Activated T-cell treated with anti-CD3 and anti-CD28 coated beads, Interleukin-2, amount 50 U/mL, for 72 hours (primary cell): ENCODE data around the gene CELF1. TPM values are rescaled to one million over a fixed set of nuclear protein-coding genes. Genes with fewer than 3 reads are reported as not detected.

Experiments
- ATAC-seq, 2 donors: fragments of 150-1000 bp; cut with Tn5 transposase; replicated peaks in 1 of 2; 2 replicates each; pipeline ENCODE4 v1.10.0; 2021; ENCODE audit warnings: moderate library complexity in 2 of 2, mild to moderate bottlenecking in 1 of 2
- DNase-seq, 2 donors: peaks; one replicate each; pipeline ENCODE4 v3.0.0; 2021 to 2022; ENCODE audit warnings: mixed read lengths in 1 of 2
- H3K27ac Mint-ChIP-seq: one replicate; pipeline ENCODE4 v1.8.0; 2022; ENCODE audit warnings: mild to moderate bottlenecking, moderate library complexity, mixed read lengths
- H3K27me3 Mint-ChIP-seq: one replicate; pipeline ENCODE4 v1.8.0; 2022; ENCODE audit warnings: low read depth, mixed read lengths
- H3K36me3 Mint-ChIP-seq, 2 donors: one replicate each; pipeline ENCODE4 v1.8.0; 2022; ENCODE audit warnings: mixed read lengths in 2 of 2, mild to moderate bottlenecking in 1 of 2; ENCODE audit not compliant: insufficient read depth in 2 of 2
- H3K4me1 Mint-ChIP-seq: one replicate; pipeline ENCODE4 v1.8.0; 2022; ENCODE audit warnings: low read depth, mixed read lengths
- H3K4me3 Mint-ChIP-seq, 2 donors: one replicate each; pipeline ENCODE4 v1.8.0; 2022; ENCODE audit warnings: mild to moderate bottlenecking in 2 of 2, mixed read lengths in 2 of 2, moderate library complexity in 2 of 2
- H3K9me3 Mint-ChIP-seq, 2 donors: one replicate each; pipeline ENCODE4 v1.8.0; 2022; ENCODE audit warnings: mixed read lengths in 2 of 2
- total RNA-seq, 2 donors: library from RNA; stranded (reverse); gene quantifications; one replicate each; pipeline ENCODE4 v1.2.3, GENCODE V29; 2022

The CELF1 gene
- total RNA-seq, 2 donors from 2014 or later: 128 to 149 TPM

DNA sequence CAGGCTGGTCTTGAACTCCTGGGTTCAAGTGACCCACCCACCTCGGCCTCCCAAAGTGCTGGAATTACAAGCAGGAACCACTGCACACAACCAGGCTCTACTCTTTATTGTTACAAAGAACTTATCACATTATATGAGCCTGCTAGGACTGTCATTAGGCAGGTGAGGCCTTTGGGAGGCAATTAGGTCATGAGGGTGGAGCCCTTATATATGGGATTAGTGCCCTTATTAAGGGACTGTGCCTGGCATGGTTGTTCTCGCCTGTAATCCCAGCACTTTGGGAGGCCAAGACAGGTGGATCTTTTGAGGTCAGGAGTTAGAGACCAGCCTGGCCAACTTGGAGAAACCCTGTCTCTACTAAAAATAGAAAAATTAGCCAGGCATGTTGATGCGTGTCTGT lies 116.2 kb downstream of the CELF1 start:
- Mint-ChIP-seq H3K4me3 (no peak overlapping the region), H3K4me1 (no peaks in the 10 kb centered on the region), H3K36me3 (no peaks in the 10 kb centered on the region), H3K9me3 (no peaks in the 10 kb centered on the region), H3K27ac (no peak overlapping the region), H3K27me3 (no peaks in the 10 kb centered on the region)
- no peak for ATAC-seq
- DNase-seq: no peak

DNA sequence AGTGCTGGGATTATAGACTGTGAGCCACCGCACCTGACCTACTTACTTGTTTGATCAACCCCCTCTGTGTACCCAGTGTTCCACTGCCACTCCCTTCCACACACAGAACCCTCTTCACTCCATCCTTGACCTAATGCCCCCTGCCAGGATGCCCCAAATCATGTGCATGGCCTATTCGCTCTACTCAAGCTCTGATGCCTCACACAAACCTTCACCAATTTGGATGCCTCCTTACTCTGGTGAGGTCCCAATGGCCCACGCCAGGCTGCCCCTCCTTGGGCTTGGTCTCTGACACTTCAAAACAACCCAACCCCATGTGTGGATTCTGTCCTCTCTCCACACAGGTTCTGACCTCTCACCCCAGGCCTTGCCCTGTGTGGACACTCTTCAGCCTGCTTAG lies 117.2 kb downstream of the CELF1 start:
- Mint-ChIP-seq H3K4me1 (no peaks in the 10 kb centered on the region), H3K9me3 (no peaks in the 10 kb centered on the region), H3K4me3 (no peak overlapping the region), H3K36me3 (no peaks in the 10 kb centered on the region), H3K27ac (no peak overlapping the region), H3K27me3 (no peaks in the 10 kb centered on the region)
- DNase-seq (no peak), ATAC-seq (peak in 1 of 2 donors; percentile 13)

DNA sequence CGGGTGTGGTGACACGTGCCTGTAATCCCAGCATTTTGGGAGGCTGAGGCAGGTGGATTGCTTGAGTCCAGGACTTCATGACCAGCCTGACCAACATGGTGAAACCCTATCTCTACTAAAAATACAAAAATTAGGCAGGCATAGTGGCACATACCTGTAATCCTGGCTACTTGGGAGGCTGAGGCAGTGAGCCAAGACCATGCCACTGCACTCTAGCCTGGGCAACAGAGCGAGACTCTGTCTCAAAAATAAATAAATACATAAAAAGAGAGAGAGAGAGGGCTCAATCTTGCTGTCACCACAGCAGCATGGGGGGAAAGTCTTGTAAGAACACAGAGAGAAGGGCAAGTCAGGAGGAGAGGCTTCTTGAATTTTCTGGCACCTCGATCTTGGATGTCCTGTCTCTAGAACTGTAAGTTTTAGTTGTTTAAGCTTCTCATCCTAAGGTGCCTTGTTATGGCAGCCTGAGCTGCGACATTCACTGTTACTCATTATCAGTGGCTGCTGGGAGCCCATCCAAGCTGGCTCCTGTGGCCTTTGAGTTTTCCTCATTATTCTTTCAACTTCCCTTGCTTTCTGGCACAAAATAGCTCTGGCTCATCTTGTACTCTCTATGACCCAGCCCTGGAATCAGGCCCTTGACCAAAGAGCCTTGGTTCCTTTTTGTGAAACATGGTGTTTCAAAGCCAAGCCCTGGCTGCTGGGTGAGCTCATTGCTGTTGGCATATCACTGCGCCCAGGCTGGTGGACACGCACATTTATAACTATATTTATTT lies 118.7 kb downstream of the CELF1 start:
- H3K27ac Mint-ChIP-seq: no peak overlapping the region

DNA sequence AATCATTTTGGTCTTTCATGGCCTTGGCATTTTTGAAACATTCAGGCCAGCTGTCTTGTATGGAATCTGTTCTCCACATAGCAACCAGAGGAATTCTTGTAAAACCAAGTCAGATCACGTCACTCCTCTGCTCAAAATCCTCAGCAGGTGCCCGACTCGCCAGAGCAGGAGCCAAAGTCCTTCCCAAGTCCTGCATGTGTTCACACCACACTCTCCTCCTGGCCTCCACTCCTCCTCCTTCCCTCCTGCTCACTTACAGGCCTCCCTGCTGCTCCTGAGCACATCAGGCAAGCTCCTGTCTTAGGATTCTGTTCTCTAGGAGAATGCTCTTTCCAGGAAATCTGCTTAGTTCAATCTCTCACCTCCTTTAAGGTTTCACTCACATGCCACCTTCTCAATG lies 119.8 kb downstream of the CELF1 start:
- H3K27ac Mint-ChIP-seq: no peak overlapping the region
- no peak for ATAC-seq

More for the DNA sequence above, 118.7 kb downstream of the CELF1 start:
- Mint-ChIP-seq H3K4me1 (no peaks in the 10 kb centered on the region), H3K36me3 (no peaks in the 10 kb centered on the region), H3K9me3 (no peaks in the 10 kb centered on the region), H3K27me3 (no peaks in the 10 kb centered on the region), H3K4me3 (no peak overlapping the region)
- DNase-seq (no peak), ATAC-seq (no peak)

DNA sequence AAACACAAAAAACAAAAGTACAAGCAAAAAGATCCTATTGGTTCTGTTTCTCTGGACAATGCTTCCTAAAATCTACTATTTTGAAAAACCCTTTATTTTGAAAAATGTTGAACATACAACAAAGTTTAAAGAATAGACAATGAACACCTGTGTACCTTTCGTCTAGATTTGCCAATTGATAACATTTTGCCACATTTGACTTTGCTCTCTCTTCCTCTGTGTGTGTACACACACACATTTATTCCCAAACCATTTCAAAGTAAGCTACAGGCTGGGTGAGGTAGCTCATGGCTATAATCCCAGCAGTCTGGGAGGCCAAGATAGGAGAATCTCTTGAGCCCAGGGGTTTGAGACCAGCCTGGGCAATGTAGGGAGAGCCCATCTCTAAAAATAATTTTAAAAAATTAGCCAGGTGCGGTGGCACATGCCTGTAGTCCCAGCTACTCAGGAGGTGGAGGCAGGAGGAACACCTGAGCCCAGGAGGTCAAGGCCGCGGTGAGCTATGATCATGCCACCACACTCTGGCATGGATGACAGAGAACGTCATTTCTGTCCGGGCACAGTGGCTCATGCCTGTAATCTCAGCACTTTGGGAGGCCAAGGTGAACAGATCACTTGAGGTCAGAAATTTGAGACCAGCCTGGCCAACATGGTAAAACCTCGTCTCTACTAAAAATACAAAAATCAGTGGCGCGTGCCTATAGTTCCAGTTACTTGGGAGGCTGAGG lies 121.4 kb downstream of the CELF1 start:
- H3K4me3 Mint-ChIP-seq: no peak overlapping the region
- H3K4me1 Mint-ChIP-seq: peaks cover 5% of the 10 kb centered on the region
- DNase-seq (no peak), ATAC-seq (no peak)
- H3K9me3 Mint-ChIP-seq: no peaks in the 10 kb centered on the region
- no peaks in the 10 kb centered on the region for H3K36me3 Mint-ChIP-seq
- no peak overlapping the region for H3K27ac Mint-ChIP-seq
- H3K27me3 Mint-ChIP-seq: no peaks in the 10 kb centered on the region

More for the DNA sequence above, 119.8 kb downstream of the CELF1 start:
- Mint-ChIP-seq H3K27me3 (no peaks in the 10 kb centered on the region), H3K9me3 (no peaks in the 10 kb centered on the region), H3K4me1 (no peaks in the 10 kb centered on the region), H3K36me3 (no peaks in the 10 kb centered on the region), H3K4me3 (no peak overlapping the region)
- no peak for DNase-seq

DNA sequence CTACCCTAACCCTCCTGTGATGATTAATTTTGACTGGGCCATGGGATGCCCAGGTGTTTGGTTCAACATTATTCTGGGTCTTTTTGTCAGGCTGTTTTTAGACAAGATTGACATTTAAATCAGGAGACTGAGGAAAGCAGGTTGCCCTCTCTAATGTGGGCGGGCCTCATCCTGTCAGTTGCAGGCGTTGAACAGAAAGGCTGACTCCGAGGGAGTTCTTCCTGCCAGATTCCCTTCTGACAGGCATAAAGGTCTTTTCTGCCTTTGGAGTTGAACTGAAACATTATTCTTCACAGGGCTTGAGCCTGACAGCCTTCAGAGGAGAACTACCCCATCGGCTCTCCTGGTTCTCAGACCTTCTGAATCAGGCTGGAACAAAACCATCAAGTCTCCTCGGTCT lies 122.4 kb downstream of the CELF1 start:
- DNase-seq (no peak), ATAC-seq (no peak)
- Mint-ChIP-seq H3K27ac (no peak overlapping the region), H3K4me1 (peaks cover 15% of the 10 kb centered on the region), H3K9me3 (no peaks in the 10 kb centered on the region), H3K36me3 (peaks cover 4% of the 10 kb centered on the region in 2 donors), H3K4me3 (no peak overlapping the region), H3K27me3 (no peaks in the 10 kb centered on the region)

DNA sequence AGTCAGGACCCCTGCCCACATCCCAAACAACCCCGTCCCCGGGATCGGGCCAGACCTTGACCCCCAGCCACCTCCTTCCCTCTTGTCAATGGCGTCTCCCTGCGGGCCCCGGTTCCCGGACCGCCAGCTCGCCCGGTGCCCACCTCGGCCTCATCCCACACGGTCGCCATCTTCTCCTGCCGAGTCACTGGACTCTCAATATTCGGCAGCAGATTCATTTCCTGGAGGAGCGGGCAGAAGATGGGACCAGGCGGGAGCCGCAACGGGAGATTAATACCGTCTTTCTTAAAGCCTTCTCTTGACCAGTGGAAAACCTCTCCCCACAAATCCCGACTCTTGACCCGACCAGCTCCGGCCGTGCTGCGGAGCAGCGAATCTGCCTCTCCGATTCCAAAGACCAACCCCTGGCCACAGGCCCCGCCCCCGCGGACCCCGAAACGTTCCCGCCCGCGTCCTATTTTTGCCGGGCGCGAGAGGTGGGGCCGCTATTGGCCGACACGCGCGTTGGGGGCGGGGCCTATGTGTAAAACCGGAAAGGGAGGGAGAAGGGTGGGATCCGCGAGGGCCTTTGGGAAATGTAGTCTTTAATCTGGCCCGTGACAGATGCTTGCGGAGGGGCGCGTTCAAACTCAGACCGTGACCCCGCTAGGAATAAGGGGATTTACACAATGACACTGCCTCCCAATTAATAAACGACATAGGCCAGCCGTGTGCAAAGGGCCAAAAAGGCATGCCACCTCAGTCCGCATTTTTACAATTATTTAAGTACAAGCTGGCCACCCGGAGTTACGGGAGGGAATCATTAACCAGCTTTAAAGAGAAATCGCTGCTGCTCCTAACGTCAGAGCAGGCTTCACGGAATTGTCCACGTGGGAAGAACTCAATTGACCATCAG lies 126.6 kb downstream of the CELF1 start, which contains the start of gene PSMC3:
TSS of gene PSMC3 (minus strand) at position 378 of the 895 bp plus-strand sequence. CDS start at position 218, 160 bp downstream.
- Mint-ChIP-seq H3K36me3 (peaks cover 8 to 26% of the 10 kb centered on the region in 2 donors), H3K9me3 (no peaks in the 10 kb centered on the region), H3K4me3 (peak within 1 kb of the TSS; percentile 93 to 100), H3K4me1 (peaks cover 33% of the 10 kb centered on the region), H3K27ac (peak within 1 kb of the TSS; percentile 99), H3K27me3 (no peaks in the 10 kb centered on the region)
- DNase-seq (peak; percentile 99 to 100), ATAC-seq (peak; percentile 95 to 97)

DNA sequence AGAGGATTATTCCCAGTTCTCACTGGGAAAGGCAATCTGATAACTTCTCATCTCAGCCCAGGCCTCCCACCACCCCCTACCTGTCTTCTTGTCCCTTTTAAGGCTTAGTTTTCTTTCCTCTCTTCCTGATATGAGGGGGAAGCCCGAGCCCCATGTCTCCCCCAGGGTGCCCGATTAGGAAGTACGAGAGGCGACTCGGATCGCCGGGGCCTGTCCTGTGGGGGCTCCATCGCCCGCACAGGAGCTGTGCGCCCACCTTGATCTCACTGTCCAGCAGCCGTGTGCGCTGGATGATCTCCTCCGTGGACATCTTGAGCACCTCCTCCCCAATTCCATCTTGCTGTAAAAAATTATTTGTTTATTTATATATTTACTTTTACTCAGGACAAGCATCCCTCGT lies 127.3 kb downstream of the CELF1 start:
- Mint-ChIP-seq H3K27ac (peak overlapping the region; percentile 99), H3K4me3 (peak overlapping the region; percentile 93 to 100), H3K4me1 (peaks cover 33% of the 10 kb centered on the region), H3K27me3 (no peaks in the 10 kb centered on the region), H3K9me3 (no peaks in the 10 kb centered on the region), H3K36me3 (peaks cover 8 to 29% of the 10 kb centered on the region in 2 donors)
- no peak for DNase-seq
- no peak for ATAC-seq

DNA sequence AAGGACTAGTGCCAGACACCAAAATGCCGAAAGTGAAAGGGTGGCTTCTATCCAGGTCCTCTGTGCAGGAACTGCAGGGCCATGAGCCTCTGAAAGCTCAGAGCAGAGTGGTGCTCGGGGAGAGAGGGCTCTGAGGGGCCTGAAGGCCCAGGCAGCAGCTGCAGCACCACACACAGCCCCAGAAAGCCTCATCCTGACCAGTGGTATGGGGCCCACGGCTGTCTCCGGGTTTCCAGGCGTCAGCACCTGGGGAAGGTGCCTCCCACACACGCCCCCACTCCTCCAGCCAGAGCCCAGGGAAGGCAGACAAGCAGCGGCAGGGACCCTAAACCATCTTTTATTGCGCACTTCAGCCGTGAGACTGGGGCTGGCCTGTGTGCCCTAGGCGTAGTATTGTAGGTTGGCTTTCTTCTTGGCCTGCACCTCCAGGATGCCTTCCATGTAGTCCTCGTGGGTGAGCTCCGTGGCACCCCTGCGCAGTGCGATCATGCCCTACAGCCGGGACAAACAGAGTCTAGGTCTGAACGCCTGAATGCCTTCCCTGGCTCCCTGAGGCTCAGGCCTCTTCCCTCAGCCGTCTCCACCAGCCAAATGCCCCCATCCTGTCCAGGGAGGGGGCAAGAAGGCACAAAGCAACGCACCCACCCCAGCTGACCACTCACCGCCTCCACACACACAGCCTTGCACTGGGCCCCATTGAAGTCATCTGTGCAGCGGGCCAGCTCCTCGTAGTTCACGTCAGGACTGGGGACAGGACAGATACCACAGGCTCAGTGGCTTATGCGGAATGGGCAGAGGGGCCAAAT lies 134.3 kb downstream of the CELF1 start:
- H3K9me3 Mint-ChIP-seq: no peaks in the 10 kb centered on the region
- no peak overlapping the region for H3K4me3 Mint-ChIP-seq
- H3K4me1 Mint-ChIP-seq: peaks cover 11% of the 10 kb centered on the region
- DNase-seq (no peak), ATAC-seq (peak in 1 of 2 donors; percentile 3)
- peaks cover 4 to 30% of the 10 kb centered on the region in 2 donors for H3K36me3 Mint-ChIP-seq
- H3K27me3 Mint-ChIP-seq: no peaks in the 10 kb centered on the region
- no peak overlapping the region for H3K27ac Mint-ChIP-seq

DNA sequence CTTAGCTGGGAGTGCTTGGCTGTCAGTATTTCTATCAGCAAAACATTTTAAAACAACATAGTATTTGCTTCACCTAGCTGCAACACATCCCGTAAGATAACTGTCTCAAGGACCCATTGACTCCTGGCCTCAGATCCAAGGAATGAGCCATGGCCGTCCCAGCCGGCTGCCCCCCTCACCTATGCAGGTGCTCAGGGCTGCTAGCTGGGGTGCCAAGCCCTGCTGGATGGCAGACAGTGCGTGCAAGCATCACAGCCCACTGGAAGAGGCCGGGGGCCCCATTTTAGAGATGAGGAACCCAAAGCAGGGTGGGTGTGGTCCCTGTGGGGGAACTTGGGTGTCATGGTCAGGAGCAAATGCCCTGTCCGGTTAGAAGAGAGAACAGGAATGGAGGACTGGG lies 135.2 kb downstream of the CELF1 start:
- Mint-ChIP-seq H3K36me3 (peaks cover 4 to 24% of the 10 kb centered on the region in 2 donors), H3K4me1 (peaks cover 11% of the 10 kb centered on the region), H3K4me3 (no peak overlapping the region), H3K9me3 (no peaks in the 10 kb centered on the region), H3K27ac (no peak overlapping the region), H3K27me3 (no peaks in the 10 kb centered on the region)
- DNase-seq: no peak
- ATAC-seq: no peak

DNA sequence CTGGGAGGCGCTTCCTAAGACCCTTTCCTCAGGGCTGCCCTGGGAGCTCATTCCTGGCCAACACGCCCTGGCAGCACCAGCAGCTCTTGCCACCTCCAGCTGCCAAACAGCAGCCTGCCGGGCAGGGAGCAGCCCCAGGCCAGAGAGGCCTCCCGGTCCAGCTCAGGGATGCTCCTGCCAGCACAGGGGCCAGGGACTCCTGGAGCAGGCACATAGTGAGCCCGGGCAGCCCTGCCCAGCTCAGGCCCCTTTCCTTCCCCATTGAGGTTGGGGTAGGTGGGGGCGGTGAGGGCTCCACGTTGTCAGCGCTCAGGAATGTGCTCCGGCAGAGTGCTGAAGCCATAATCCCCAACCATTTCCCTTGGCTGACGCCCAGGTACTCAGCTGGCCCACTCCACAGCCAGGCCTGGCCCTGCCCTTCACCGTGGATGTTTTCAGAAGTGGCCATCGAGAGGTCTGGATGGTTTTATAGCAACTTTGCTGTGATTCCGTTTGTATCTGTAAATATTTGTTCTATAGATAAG lies 136.9 kb downstream of the CELF1 start:
- DNase-seq (no peak), ATAC-seq (no peak)
- Mint-ChIP-seq H3K4me1 (peaks cover 11% of the 10 kb centered on the region), H3K4me3 (no peak overlapping the region), H3K27me3 (no peaks in the 10 kb centered on the region), H3K9me3 (no peaks in the 10 kb centered on the region), H3K36me3 (peaks cover 4 to 20% of the 10 kb centered on the region in 2 donors), H3K27ac (no peak overlapping the region)
